Measurements from ENCODE around the gene DTNB. TPM values are rescaled to one million over a fixed set of nuclear protein-coding genes. Genes with fewer than 3 reads are reported as not detected.

DTNB gene
- total and polyA plus RNA-seq, 2 donors (not counting 1 experiment from before 2014, with no cell fraction given), result 5.1 to 5.4 TPM

DNA sequence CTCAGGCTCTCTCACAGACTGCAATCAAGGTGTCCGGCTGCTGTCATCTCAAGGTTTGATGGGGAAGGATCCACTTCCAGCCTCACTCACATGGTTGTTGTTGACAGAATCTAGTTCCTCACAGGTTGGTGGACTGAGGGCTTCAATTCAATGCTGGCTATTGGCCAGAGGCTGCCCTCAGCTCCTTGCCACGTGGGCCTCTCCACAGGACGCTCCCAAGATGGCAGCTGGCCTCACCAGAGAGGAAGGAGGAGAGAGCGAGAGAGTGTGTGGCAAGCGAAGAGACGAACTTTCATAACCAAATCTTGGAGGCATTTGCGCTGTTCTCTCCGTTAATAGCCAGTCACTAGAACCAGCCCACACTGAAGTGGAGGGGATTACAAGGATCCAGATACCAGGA, 318.1 kb downstream of the DTNB start:
- Histone ChIP-seq H3K4me1 (ENCODE audit: control insufficient read depth, extremely low read depth, insufficient read depth, low read length) (no peaks in the 10 kb centered on the region), H2AFZ (ENCODE audit: low read length) (no peak overlapping the region), H3K27ac (ENCODE audit: insufficient read depth, low read length) (no peak overlapping the region), H3K36me3 (ENCODE audit: control insufficient read depth, insufficient read depth, low read length) (no peaks in the 10 kb centered on the region), H3K4me3 (replicated peaks in 1 of 4; ENCODE audit: control extremely low read depth in 1 of 4, insufficient read depth in 1 of 4, low read depth in 3 of 4, low read length in 4 of 4) (no peak overlapping the region), H3K79me2 (ENCODE audit: control insufficient read depth, insufficient read depth, low read length) (no peaks in the 10 kb centered on the region), H4K20me1 (ENCODE audit: control insufficient read depth, extremely low read depth, insufficient read depth, low read length) (no peaks in the 10 kb centered on the region), H3K27me3 (ENCODE audit: control insufficient read depth, insufficient read depth, low read length) (no peaks in the 10 kb centered on the region), H3K4me2 (ENCODE audit: extremely low read depth, insufficient read depth, low read length) (no peak overlapping the region), H3K9me3 (ENCODE audit: control insufficient read depth, insufficient read depth, low read depth, low read length) (no peaks in the 10 kb centered on the region), H3K9ac (ENCODE audit: insufficient read depth, low read length) (no peak overlapping the region)
- no peak for DNase-seq (ENCODE audit: low read depth in 2 of 2)
- no peak for TF ChIP-seq EZH2 (IDR thresholded peaks at IDR 0.05; ENCODE audit: low read length, missing control alignments)
- TF ChIP-seq, protein P1, sequence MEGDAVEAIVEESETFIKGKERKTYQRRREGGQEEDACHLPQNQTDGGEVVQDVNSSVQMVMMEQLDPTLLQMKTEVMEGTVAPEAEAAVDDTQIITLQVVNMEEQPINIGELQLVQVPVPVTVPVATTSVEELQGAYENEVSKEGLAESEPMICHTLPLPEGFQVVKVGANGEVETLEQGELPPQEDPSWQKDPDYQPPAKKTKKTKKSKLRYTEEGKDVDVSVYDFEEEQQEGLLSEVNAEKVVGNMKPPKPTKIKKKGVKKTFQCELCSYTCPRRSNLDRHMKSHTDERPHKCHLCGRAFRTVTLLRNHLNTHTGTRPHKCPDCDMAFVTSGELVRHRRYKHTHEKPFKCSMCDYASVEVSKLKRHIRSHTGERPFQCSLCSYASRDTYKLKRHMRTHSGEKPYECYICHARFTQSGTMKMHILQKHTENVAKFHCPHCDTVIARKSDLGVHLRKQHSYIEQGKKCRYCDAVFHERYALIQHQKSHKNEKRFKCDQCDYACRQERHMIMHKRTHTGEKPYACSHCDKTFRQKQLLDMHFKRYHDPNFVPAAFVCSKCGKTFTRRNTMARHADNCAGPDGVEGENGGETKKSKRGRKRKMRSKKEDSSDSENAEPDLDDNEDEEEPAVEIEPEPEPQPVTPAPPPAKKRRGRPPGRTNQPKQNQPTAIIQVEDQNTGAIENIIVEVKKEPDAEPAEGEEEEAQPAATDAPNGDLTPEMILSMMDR (conservative IDR thresholded peaks at IDR 0.05 in 1 of 2, IDR thresholded peaks at IDR 0.05 in 1 of 2; ENCODE audit: low read depth in 1 of 2, low read length in 2 of 2), result no peak

DNA sequence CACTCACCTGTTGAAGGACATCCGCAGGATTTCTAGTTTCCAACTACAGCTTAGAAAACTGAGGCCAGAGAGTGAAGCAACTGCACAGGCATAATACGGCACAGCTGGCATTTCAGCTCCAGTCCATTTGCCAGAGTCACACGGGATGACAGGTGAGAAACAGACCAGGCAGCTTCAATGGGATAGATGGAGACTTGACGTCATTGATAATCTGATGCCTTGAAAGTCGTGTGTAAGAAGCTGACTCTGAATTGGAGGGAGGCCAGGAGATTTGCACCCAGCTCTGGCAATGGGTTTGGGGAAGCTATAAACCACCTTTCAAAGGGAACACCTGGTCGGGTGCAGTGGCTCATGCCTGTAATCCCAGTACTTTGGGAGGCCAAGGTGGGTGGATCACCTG, 319.3 kb downstream of the DTNB start:
- no peak overlapping the region for H3K4me2 ChIP-seq (ENCODE audit: extremely low read depth, insufficient read depth, low read length)
- no peaks in the 10 kb centered on the region for H4K20me1 ChIP-seq (ENCODE audit: control insufficient read depth, extremely low read depth, insufficient read depth, low read length)
- no peak overlapping the region for H3K4me3 ChIP-seq (replicated peaks in 1 of 4; ENCODE audit: control extremely low read depth in 1 of 4, insufficient read depth in 1 of 4, low read depth in 3 of 4, low read length in 4 of 4)
- H3K9ac ChIP-seq (ENCODE audit: insufficient read depth, low read length), result no peak overlapping the region
- no peaks in the 10 kb centered on the region for H3K79me2 ChIP-seq (ENCODE audit: control insufficient read depth, insufficient read depth, low read length)
- no peak for TF ChIP-seq EZH2 (IDR thresholded peaks at IDR 0.05; ENCODE audit: low read length, missing control alignments)
- TF ChIP-seq, protein P1 (conservative IDR thresholded peaks at IDR 0.05 in 1 of 2, IDR thresholded peaks at IDR 0.05 in 1 of 2; ENCODE audit: low read depth in 1 of 2, low read length in 2 of 2), result no peak
- H3K36me3 ChIP-seq (ENCODE audit: control insufficient read depth, insufficient read depth, low read length), result no peaks in the 10 kb centered on the region
- no peaks in the 10 kb centered on the region for H3K9me3 ChIP-seq (ENCODE audit: control insufficient read depth, insufficient read depth, low read depth, low read length)
- no peak overlapping the region for H2AFZ ChIP-seq (ENCODE audit: low read length)
- peaks cover 2% of the 10 kb centered on the region for H3K4me1 ChIP-seq (ENCODE audit: control insufficient read depth, extremely low read depth, insufficient read depth, low read length)
- H3K27ac ChIP-seq (ENCODE audit: insufficient read depth, low read length), result no peak overlapping the region
- no peak for DNase-seq (ENCODE audit: low read depth in 2 of 2)
- H3K27me3 ChIP-seq (ENCODE audit: control insufficient read depth, insufficient read depth, low read length), result no peaks in the 10 kb centered on the region

GRCh38 chr2:25349397-25349796, 324.0 kb downstream of the DTNB start:
- H3K9me3 ChIP-seq (ENCODE audit: control insufficient read depth, insufficient read depth, low read depth, low read length), result no peaks in the 10 kb centered on the region
- TF ChIP-seq EZH2 (IDR thresholded peaks at IDR 0.05; ENCODE audit: low read length, missing control alignments), result no peak
- TF ChIP-seq, protein P1 (conservative IDR thresholded peaks at IDR 0.05 in 1 of 2, IDR thresholded peaks at IDR 0.05 in 1 of 2; ENCODE audit: low read depth in 1 of 2, low read length in 2 of 2), result no peak
- peaks cover 8% of the 10 kb centered on the region for H3K4me1 ChIP-seq (ENCODE audit: control insufficient read depth, extremely low read depth, insufficient read depth, low read length)
- peak; percentile 63 to 79 for DNase-seq (ENCODE audit: low read depth in 2 of 2)
- no peaks in the 10 kb centered on the region for H3K79me2 ChIP-seq (ENCODE audit: control insufficient read depth, insufficient read depth, low read length)
- no peaks in the 10 kb centered on the region for H3K36me3 ChIP-seq (ENCODE audit: control insufficient read depth, insufficient read depth, low read length)
- no peaks in the 10 kb centered on the region for H4K20me1 ChIP-seq (ENCODE audit: control insufficient read depth, extremely low read depth, insufficient read depth, low read length)
- peak overlapping the region; percentile 45 for H3K4me2 ChIP-seq (ENCODE audit: extremely low read depth, insufficient read depth, low read length)
- no peak overlapping the region for H3K4me3 ChIP-seq (replicated peaks in 1 of 4; ENCODE audit: control extremely low read depth in 1 of 4, insufficient read depth in 1 of 4, low read depth in 3 of 4, low read length in 4 of 4)
- H3K27me3 ChIP-seq (ENCODE audit: control insufficient read depth, insufficient read depth, low read length), result no peaks in the 10 kb centered on the region
- H3K27ac ChIP-seq (ENCODE audit: insufficient read depth, low read length), result no peak overlapping the region
- peak overlapping the region; percentile 39 for H2AFZ ChIP-seq (ENCODE audit: low read length)
- H3K9ac ChIP-seq (ENCODE audit: insufficient read depth, low read length), result no peak overlapping the region

All from fibroblast of lung (primary cell).